ENCODE results near the gene ELAVL3.

- no peak for TF ChIP-seq POLR2AphosphoS5 (IDR thresholded peaks at IDR 0.05; ENCODE audit: low read depth, low read length)
- no peak for TF ChIP-seq REST (IDR thresholded peaks at IDR 0.05; ENCODE audit: insufficient read depth in 1 of 2, low read depth in 2 of 2, low read length in 2 of 2)
- TF ChIP-seq SIN3A (IDR thresholded peaks at IDR 0.05; ENCODE audit: borderline replicate concordance, insufficient read depth, low read length) = no peak
- TF ChIP-seq TAF1 (IDR thresholded peaks at IDR 0.05; ENCODE audit: borderline replicate concordance, insufficient read depth, low read length) = no peak
- no peak for TF ChIP-seq FOXP2 (optimal IDR thresholded peaks at IDR 0.05; ENCODE audit: borderline replicate concordance, extremely low read depth, extremely low read length, insufficient read depth)
Measured at GRCh38 chr19:11506967-11507366, 26.1 kb upstream of the ELAVL3 start.
